Adrenal gland (tissue), 19 donors: Measurements from ENCODE around the gene TRPM8. TPM values are rescaled to one million over a fixed set of nuclear protein-coding genes. Genes with fewer than 3 reads are reported as not detected.
"Not testable (repeated sequence)": the region's sequence is repeated elsewhere in the genome, so short reads cannot be mapped to it uniquely, and the experiment has no call there.

Experiments used
- DNase-seq, 7 donors: peaks; one replicate each; pipeline ENCODE4 v3.0.0-alpha.2; 2019 to 2020
- H3K27ac ChIP-seq, 5 donors: fragments of 200-600 bp; sonication (generic) in 4 of 5; 1 replicate in 3 of 5; 2 replicates in 2 of 5; pipeline versions ENCODE4 v1.5.1 to v1.8.0; 2016 to 2020; ENCODE audit warnings: mild to moderate bottlenecking in 1 of 5
- H3K27me3 ChIP-seq: fragments of 200-600 bp; 2 replicates; pipeline ENCODE4 v1.8.0; 2021
- H3K36me3 ChIP-seq, 2 donors: fragments of 200-600 bp; replicated peaks in 1 of 2; 1 replicate in 1 of 2; 2 replicates in 1 of 2; pipeline versions ENCODE4 v1.5.1 to v1.8.0; 2018 to 2022
- H3K4me1 ChIP-seq, 2 donors: fragments of 200-600 bp; replicated peaks in 1 of 2; 1 replicate in 1 of 2; 2 replicates in 1 of 2; pipeline versions ENCODE4 v1.5.1 to v1.8.0; 2018 to 2021
- H3K4me3 ChIP-seq, 4 donors: fragments of 200-600 bp; sonication (generic) in 3 of 4; one replicate each; pipeline ENCODE4 v1.5.1; 2016 to 2018
- H3K9me3 ChIP-seq, 3 donors: fragments of 200-600 bp; sonication (generic) in 1 of 3; replicated peaks in 1 of 3; 1 replicate in 2 of 3; 2 replicates in 1 of 3; pipeline versions ENCODE4 v1.5.1 to v1.8.0; 2016 to 2021
- CTCF ChIP-seq, 6 experiments: fragments of 450-650 bp in 4 of 6; fragments of 200-600 bp in 2 of 6; sonication (generic) in 1 of 6; IDR thresholded peaks; 1 replicate in 5 of 6; 2 replicates in 1 of 6; pipeline versions ENCODE4 v1.5.1 to v1.8.0; 2016 to 2021; ENCODE audit warnings: antibody characterized with exemption in 6 of 6, mild to moderate bottlenecking in 2 of 6, moderate library complexity in 1 of 6
- POLR2A ChIP-seq, 2 donors: fragments of 450-650 bp; IDR thresholded peaks; one replicate each; pipeline ENCODE4 v1.6.1; 2017; ENCODE audit warnings: antibody characterized with exemption in 2 of 2, mild to moderate bottlenecking in 2 of 2, moderate library complexity in 1 of 2
- WGBS, 4 donors: extraction: QIAGEN DNeasy Blood & Tissue Kit in 2 of 4; methylation state at CpG; one replicate each; pipeline versions ENCODE4 v1.1.5 to v1.1.7; 2013 to 2017; 5-methylcytosine and 5-hydroxymethylcytosine counted together
- intact Hi-C, 2 donors: fragments of 100-400 bp; cut with DNase I; formaldehyde crosslinking; loops; one replicate each; pipeline versions ENCODE4 v1.14.1 to v1.15.0; 2022 to 2023
- long read RNA-seq, 10 donors: library from polyadenylated mRNA in 3 of 10; unstranded in 2 of 10; stranded (forward) in 1 of 10; transcript quantifications; one replicate each; pipeline ENCODE4 v2.0.0 and lab custom pipeline, GENCODE V29; 2021 to 2026
- polyA plus RNA-seq, 3 donors: library from polyadenylated mRNA; stranded (reverse); fragments of 200-250 nt in 2 of 3; fragments of 350-450 nt in 1 of 3; fragmentation: Illumina TruSeq in 1 of 3; extraction: RNeasy Lipid Tissue Mini Kit (QIAGEN cat#74804) in 1 of 3; gene quantifications; one replicate each; pipeline ENCODE4 v1.2.3, GENCODE V29; 2013 to 2014
- total RNA-seq, 9 donors: library from RNA; depleted of rRNA in 4 of 9; stranded (reverse); fragments of >200 nt in 4 of 9; fragments of 120-200 nt in 1 of 9; fragmentation: NEBNext Ultra II Directional in 1 of 9; extraction: Animal tissue kit (Norgen Biotek cat#: 25700) in 1 of 9; gene quantifications; one replicate each; pipeline versions ENCODE4 v1.1.0 to v1.2.4, GENCODE V29; 2013 to 2023
- donor health status: healthy with polysubstance abuse.
- donor health status: Bipolar disorder and iron deficiency.
- donor health status: DM: yes; HTN: yes; CAD: no.
- donor health status: DM: no; HTN: no; CAD: no.
- donor health status: DM: no; HTN: no; CAD: no.
- donor health status: DM: yes; HTN: yes; CAD: no.

TRPM8 gene
- total RNA-seq (not detected), polyA plus RNA-seq (not detected)
- long read RNA-seq, donor 1, result 0 reads
- long read RNA-seq, donor 2, result 0 reads
- long read RNA-seq, donor 3, result 0 reads
- long read RNA-seq, donor 4, result 0 reads
- long read RNA-seq, donor 5, result 0 reads
- long read RNA-seq, donor 6, result 0 reads
- long read RNA-seq, donor 7, result 0 reads
- long read RNA-seq, donor 8, result 0 reads
- long read RNA-seq, donor 9, result 0 reads
- long read RNA-seq, donor 10, result 0 reads

DNA sequence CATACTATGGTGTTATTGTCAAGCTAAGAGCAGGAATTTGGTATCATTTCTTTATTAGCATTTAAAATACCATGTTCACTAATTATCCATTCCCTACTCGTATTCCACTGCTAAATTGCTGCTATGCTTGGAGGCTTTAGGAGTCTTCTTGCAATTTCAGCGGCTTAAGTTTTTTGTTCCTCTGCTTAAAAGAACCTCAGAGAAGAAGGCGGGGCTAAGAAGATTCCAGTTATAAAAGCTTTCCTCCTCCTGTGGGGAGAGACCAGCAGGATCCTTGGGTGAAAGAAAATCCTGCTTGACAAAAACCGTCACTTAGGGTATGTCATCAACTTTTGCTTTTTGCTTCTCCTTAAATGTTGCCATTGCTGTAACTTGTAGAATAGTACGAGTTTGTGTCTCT, at the start of gene TRPM8:
TSS of gene TRPM8 (plus strand) at position 258 of the 400 bp plus-strand sequence. CDS start 9,165 bp downstream, outside the sequence.
- H3K4me1 ChIP-seq, result no peaks in the 10 kb centered on the region
- intact Hi-C loops, result no loop called here
- DNase-seq, result no peak
- no peak within 1 kb of the TSS for H3K27ac ChIP-seq
- TF ChIP-seq CTCF (IDR thresholded peaks at IDR 0.05) (no peak), POLR2A (IDR thresholded peaks at IDR 0.05) (no peak)
- H3K36me3 ChIP-seq, result no peaks in the 10 kb centered on the region
- WGBS, 4 donors, result 25 to 34% (median 31%) methylated on average over 5 of the region's 5 CpGs
- peaks cover 16% of the 10 kb centered on the region for H3K27me3 ChIP-seq
- H3K4me3 ChIP-seq, result no peak within 1 kb of the TSS
- no peaks in the 10 kb centered on the region for H3K9me3 ChIP-seq

DNA sequence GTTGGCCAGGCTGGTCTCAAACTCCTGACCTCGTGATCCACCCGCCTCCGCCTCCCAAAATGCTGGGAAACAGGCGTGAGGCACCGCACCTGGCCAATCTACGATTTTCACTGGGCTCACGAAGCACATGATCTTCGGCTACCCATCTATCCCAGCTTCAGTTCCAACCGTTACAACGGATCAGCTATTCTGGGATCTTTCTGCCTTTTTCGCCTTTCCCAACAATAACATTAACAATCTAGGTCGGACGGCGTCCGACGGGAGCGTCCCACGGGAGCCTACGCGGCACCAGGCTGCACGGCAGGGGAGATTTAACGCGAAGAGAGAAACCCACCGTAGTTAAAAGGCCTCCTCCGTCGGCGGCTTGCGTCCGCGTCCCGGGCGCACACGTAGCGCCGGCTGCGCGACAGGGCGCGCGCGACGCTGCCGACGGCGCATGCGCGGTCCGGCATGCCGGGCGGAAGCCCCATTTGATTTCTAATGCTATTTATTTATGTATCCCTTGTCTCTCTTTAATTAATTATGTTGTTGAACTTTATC, 49.1 kb upstream of the TRPM8 start, which contains the start of gene MSL3B:
TSS of gene MSL3B (minus strand) at position 394 of the 540 bp plus-strand sequence.
- Histone ChIP-seq H3K4me1 (no peaks in the 10 kb centered on the region), H3K9me3 (peaks cover 0 to 10% (median 0%) of the 10 kb centered on the region in 3 donors), H3K27me3 (no peaks in the 10 kb centered on the region), H3K36me3 (no peaks in the 10 kb centered on the region), H3K4me3 (peak within 1 kb of the TSS in 2 of 4 donors; percentile 35 to 53), H3K27ac (peak within 1 kb of the TSS in 1 of 5 donors; percentile 30)
- intact Hi-C loops, result no loop called here
- DNase-seq, result peak in 4 of 7 donors; percentile 19 to 31 (median 25)
- TF ChIP-seq POLR2A (IDR thresholded peaks at IDR 0.05) (no peak), CTCF (IDR thresholded peaks at IDR 0.05) (no peak)
- 10 to 13% (median 12%) methylated on average over 49 to 50 of the region's 50 CpGs for WGBS, 4 donors

DNA sequence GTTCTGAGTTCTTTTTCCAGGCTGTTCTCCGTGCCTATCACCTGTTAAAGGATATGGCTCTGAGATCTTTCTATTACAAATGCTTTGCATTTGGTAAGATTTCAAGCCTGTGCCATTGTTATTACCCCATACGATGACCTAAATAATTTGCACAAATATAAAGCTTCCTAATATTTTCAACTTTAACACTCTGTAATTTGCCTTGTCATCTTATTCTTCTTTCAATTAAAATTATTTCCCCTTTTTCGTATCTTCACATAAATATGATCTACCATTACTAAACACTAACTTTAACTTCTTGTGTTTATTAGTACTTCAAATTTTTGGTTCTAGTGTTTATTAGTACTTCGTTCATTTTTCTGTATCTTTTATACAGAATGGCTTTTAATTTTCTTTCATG, 45.7 kb upstream of the TRPM8 start:
- TF ChIP-seq CTCF (IDR thresholded peaks at IDR 0.05) (no peak), POLR2A (IDR thresholded peaks at IDR 0.05) (no peak)
- no peak overlapping the region for H3K4me3 ChIP-seq

DNA sequence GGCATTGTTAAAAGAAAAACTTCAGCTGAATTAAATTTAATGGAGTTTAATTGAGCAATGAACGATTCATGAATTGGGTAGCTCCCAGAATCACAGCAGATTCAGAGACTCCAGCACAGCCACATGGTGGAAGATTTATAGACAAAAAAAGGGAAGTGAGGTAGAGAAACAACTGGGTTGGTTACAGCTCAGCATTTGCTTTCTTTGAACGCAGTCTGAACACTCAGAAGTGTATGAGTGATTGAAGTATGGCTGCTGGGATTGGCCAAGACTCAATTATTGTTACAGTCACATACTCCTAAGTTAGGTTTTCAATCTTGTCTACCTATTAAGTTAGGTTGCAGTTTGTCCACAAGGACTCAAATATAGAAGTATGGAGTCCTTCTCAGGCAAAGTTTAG, 45.0 kb upstream of the TRPM8 start:
- H3K36me3 ChIP-seq, DNase-seq, intact Hi-C loops, H3K4me3 ChIP-seq, H3K4me1 ChIP-seq, H3K27me3 ChIP-seq, H3K27ac ChIP-seq: not testable (repeated sequence)
- peaks cover 0 to 10% (median 0%) of the 10 kb centered on the region in 3 donors for H3K9me3 ChIP-seq
- WGBS, 4 donors, result 38 to 41% (median 40%) methylated on average over 2 of the region's 2 CpGs

More for the DNA sequence above, 45.7 kb upstream of the TRPM8 start:
- Histone ChIP-seq H3K9me3 (peaks cover 0 to 10% (median 0%) of the 10 kb centered on the region in 3 donors), H3K27ac (no peak overlapping the region), H3K27me3 (no peaks in the 10 kb centered on the region), H3K36me3 (no peaks in the 10 kb centered on the region), H3K4me1 (no peaks in the 10 kb centered on the region)
- no peak for DNase-seq
- WGBS, 4 donors, result 53 to 63% (median 57%) methylated on average over 4 of the region's 4 CpGs
- intact Hi-C loops, result no loop called here

DNA sequence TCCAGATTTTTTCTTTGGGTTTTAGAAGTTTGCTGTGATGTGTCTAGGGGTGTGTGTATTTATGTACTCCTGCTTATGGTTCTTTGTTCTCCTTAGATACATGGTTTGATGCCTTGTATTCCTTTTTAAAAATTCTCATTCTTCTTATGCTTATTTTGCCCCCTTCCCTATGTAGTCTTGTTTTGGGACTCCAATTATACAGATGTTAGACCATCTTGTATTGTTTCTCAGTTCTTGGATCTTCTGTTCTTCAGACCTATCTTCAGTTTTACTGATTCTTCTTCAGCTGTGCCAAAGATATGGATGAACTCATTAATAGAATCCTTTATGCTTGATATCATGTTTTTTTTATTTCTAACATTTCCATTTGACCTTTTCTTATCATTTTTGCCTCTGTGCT, 34.8 kb upstream of the TRPM8 start:
- intact Hi-C loops, result no loop called here
- no peaks in the 10 kb centered on the region for H3K9me3 ChIP-seq
- DNase-seq, result no peak
- H3K27ac ChIP-seq, result no peak overlapping the region
- H3K27me3 ChIP-seq, result no peaks in the 10 kb centered on the region
- H3K4me1 ChIP-seq, result no peaks in the 10 kb centered on the region
- H3K36me3 ChIP-seq, result no peaks in the 10 kb centered on the region
- no peak overlapping the region for H3K4me3 ChIP-seq
- TF ChIP-seq CTCF (IDR thresholded peaks at IDR 0.05) (no peak), POLR2A (IDR thresholded peaks at IDR 0.05) (no peak)
